Adrenal gland (tissue), 12 donors: ENCODE measurements around the gene CYP2J2. TPM values are rescaled to one million over a fixed set of nuclear protein-coding genes. Genes with fewer than 3 reads are reported as not detected.
"Not testable (repeated sequence)": the region's sequence is repeated elsewhere in the genome, so short reads cannot be mapped to it uniquely, and the experiment has no call there.

Experiments
- DNase-seq, 7 donors: peaks; one replicate each; pipeline ENCODE4 v3.0.0-alpha.2; 2019 to 2020
- H3K27ac ChIP-seq, 5 donors: fragments of 200-600 bp; sonication (generic) in 4 of 5; 1 replicate in 3 of 5; 2 replicates in 2 of 5; pipeline versions ENCODE4 v1.5.1 to v1.8.0; 2016 to 2020; ENCODE audit warnings: mild to moderate bottlenecking in 1 of 5
- H3K27me3 ChIP-seq: fragments of 200-600 bp; 2 replicates; pipeline ENCODE4 v1.8.0; 2021
- H3K36me3 ChIP-seq, 2 donors: fragments of 200-600 bp; replicated peaks in 1 of 2; 1 replicate in 1 of 2; 2 replicates in 1 of 2; pipeline versions ENCODE4 v1.5.1 to v1.8.0; 2018 to 2022
- H3K4me1 ChIP-seq, 2 donors: fragments of 200-600 bp; replicated peaks in 1 of 2; 1 replicate in 1 of 2; 2 replicates in 1 of 2; pipeline versions ENCODE4 v1.5.1 to v1.8.0; 2018 to 2021
- H3K4me3 ChIP-seq, 4 donors: fragments of 200-600 bp; sonication (generic) in 3 of 4; one replicate each; pipeline ENCODE4 v1.5.1; 2016 to 2018
- H3K9me3 ChIP-seq, 3 donors: fragments of 200-600 bp; sonication (generic) in 1 of 3; replicated peaks in 1 of 3; 1 replicate in 2 of 3; 2 replicates in 1 of 3; pipeline versions ENCODE4 v1.5.1 to v1.8.0; 2016 to 2021
- POLR2A ChIP-seq, 2 donors: fragments of 450-650 bp; IDR thresholded peaks; one replicate each; pipeline ENCODE4 v1.6.1; 2017; ENCODE audit warnings: antibody characterized with exemption in 2 of 2, mild to moderate bottlenecking in 2 of 2, moderate library complexity in 1 of 2
- WGBS, 4 donors: extraction: QIAGEN DNeasy Blood & Tissue Kit in 2 of 4; methylation state at CpG; one replicate each; pipeline versions ENCODE4 v1.1.5 to v1.1.7; 2013 to 2017; 5-methylcytosine and 5-hydroxymethylcytosine counted together
- intact Hi-C, 2 donors: fragments of 100-400 bp; cut with DNase I; formaldehyde crosslinking; loops; one replicate each; pipeline versions ENCODE4 v1.14.1 to v1.15.0; 2022 to 2023
- polyA plus RNA-seq, 3 donors: library from polyadenylated mRNA; stranded (reverse); fragments of 200-250 nt in 2 of 3; fragments of 350-450 nt in 1 of 3; fragmentation: Illumina TruSeq in 1 of 3; extraction: RNeasy Lipid Tissue Mini Kit (QIAGEN cat#74804) in 1 of 3; gene quantifications; one replicate each; pipeline ENCODE4 v1.2.3, GENCODE V29; 2013 to 2014
- total RNA-seq, 9 donors: library from RNA; depleted of rRNA in 4 of 9; stranded (reverse); fragments of >200 nt in 4 of 9; fragments of 120-200 nt in 1 of 9; fragmentation: NEBNext Ultra II Directional in 1 of 9; extraction: Animal tissue kit (Norgen Biotek cat#: 25700) in 1 of 9; gene quantifications; one replicate each; pipeline versions ENCODE4 v1.1.0 to v1.2.4, GENCODE V29; 2013 to 2023
- TF ChIP-seq, protein P1 (sequence below), 6 experiments: fragments of 450-650 bp in 4 of 6; fragments of 200-600 bp in 2 of 6; sonication (generic) in 1 of 6; IDR thresholded peaks; 1 replicate in 5 of 6; 2 replicates in 1 of 6; pipeline versions ENCODE4 v1.5.1 to v1.8.0; 2016 to 2021; ENCODE audit warnings: antibody characterized with exemption in 6 of 6, mild to moderate bottlenecking in 2 of 6, moderate library complexity in 1 of 6
- donor health status: healthy with polysubstance abuse.
- donor health status: Bipolar disorder and iron deficiency.
- donor health status: DM: yes; HTN: yes; CAD: no.
- donor health status: DM: no; HTN: no; CAD: no.
- donor health status: DM: no; HTN: no; CAD: no.
- donor health status: DM: yes; HTN: yes; CAD: no.

The CYP2J2 gene
- total and polyA plus RNA-seq, 12 donors: 0.14 to 1.0 (median 0.44) TPM; not detected in 1

DNA sequence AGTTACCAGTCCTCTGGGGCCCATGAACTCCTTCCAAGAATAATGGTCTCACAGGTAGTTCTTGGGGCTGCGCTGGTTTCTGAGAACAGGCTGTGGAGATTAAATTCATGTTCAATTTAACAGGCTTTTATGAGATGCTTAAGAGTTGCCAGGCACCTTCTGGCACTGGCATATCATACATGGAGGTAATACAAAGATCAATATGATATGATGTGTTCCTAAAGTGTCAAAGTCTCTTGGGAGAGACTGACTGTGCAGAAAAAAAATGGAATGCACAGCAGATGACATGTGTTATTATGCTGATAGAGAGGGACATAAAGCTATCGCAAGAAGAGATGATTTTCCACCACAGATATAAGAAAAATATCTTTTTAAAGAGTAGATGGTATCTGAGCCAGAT lies 6.8 kb downstream of the CYP2J2 start:
- no peaks in the 10 kb centered on the region for H3K4me1 ChIP-seq
- H3K27me3 ChIP-seq: peaks cover 9% of the 10 kb centered on the region
- TF ChIP-seq, protein P1, sequence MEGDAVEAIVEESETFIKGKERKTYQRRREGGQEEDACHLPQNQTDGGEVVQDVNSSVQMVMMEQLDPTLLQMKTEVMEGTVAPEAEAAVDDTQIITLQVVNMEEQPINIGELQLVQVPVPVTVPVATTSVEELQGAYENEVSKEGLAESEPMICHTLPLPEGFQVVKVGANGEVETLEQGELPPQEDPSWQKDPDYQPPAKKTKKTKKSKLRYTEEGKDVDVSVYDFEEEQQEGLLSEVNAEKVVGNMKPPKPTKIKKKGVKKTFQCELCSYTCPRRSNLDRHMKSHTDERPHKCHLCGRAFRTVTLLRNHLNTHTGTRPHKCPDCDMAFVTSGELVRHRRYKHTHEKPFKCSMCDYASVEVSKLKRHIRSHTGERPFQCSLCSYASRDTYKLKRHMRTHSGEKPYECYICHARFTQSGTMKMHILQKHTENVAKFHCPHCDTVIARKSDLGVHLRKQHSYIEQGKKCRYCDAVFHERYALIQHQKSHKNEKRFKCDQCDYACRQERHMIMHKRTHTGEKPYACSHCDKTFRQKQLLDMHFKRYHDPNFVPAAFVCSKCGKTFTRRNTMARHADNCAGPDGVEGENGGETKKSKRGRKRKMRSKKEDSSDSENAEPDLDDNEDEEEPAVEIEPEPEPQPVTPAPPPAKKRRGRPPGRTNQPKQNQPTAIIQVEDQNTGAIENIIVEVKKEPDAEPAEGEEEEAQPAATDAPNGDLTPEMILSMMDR (IDR thresholded peaks at IDR 0.05): no peak
- TF ChIP-seq POLR2A (IDR thresholded peaks at IDR 0.05): no peak
- no peak for DNase-seq
- 80 to 86% (median 85%) methylated on average over 2 of the region's 2 CpGs for WGBS, 4 donors
- H3K9me3 ChIP-seq: peaks cover 0 to 7% (median 0%) of the 10 kb centered on the region in 3 donors
- H3K36me3 ChIP-seq: no peaks in the 10 kb centered on the region
- intact Hi-C loops: no loop called here
- no peak overlapping the region for H3K27ac ChIP-seq
- H3K4me3 ChIP-seq: no peak overlapping the region

DNA sequence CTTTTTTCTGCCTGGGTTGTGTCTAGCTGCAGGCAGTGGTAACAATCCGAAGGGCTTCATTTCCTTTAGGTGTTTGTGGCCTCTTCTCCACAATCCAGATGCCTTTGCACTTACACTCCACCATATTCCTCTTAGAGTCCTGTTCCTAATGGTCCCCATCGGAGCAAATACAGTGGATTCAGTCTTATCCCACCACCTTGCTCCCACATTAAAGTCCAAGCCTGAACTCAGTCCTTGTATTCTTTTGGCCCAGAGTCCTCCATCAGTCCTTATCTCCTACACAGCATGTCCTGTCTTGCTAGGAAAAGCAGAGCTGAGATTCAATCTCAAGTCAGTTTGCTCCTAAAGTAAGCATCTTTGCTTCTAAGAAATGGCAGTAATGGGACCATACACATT lies 8.8 kb downstream of the CYP2J2 start:
- Histone ChIP-seq H3K27me3 (peaks cover 9% of the 10 kb centered on the region), H3K36me3 (no peaks in the 10 kb centered on the region), H3K4me1 (no peaks in the 10 kb centered on the region), H3K9me3 (no peaks in the 10 kb centered on the region), H3K27ac (no peak overlapping the region), H3K4me3 (no peak overlapping the region)
- TF ChIP-seq, protein P1 (IDR thresholded peaks at IDR 0.05): no peak
- TF ChIP-seq POLR2A (IDR thresholded peaks at IDR 0.05): no peak
- WGBS, 4 donors: 77 to 97% (median 92%) methylated on average over 2 of the region's 2 CpGs
- intact Hi-C loops: no loop called here
- no peak for DNase-seq

DNA sequence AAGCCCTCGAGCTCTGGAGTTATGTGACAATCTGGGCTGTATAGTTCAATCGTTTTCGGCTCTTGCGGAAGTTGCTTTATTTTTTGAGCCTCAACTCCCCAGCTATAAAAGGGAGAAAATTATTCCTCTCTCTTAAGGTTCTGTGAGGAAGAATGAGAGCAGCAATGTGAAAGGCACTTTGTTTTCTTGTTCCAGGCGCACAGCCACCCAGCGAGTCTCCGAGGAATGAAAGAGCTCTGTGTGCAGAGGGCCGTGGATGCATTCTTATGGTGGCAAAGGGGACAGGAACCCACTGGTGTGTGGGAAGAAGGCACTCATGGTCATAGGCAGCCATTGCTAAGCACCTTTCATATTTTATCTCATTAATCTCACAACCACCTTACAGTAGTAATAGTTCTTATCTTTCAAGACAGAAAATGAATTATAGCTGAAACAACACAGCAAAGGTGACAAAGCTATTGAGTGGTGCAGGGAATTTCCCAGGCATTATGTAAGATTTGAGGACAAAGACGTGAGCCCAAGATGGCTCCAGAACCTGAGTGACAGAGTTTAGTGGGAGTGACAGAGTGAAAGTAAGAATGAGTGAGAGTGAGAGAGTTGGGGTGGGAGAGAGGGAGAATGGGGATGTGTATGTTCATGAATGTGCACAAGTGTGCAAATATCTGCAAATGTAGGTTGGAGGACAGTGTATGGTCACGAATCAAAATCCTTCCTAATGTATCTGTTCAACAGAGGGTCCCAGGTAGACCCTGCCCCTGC lies 9.4 kb downstream of the CYP2J2 start:
- no peak overlapping the region for H3K27ac ChIP-seq
- TF ChIP-seq POLR2A (IDR thresholded peaks at IDR 0.05): no peak
- TF ChIP-seq, protein P1 (IDR thresholded peaks at IDR 0.05): no peak
- H3K4me1 ChIP-seq: no peaks in the 10 kb centered on the region
- H3K9me3 ChIP-seq: no peaks in the 10 kb centered on the region
- no peaks in the 10 kb centered on the region for H3K36me3 ChIP-seq
- no peak overlapping the region for H3K4me3 ChIP-seq
- no peak for DNase-seq
- intact Hi-C loops: no loop called here
- WGBS, 4 donors: 82 to 89% (median 87%) methylated on average over 9 to 10 of the region's 10 CpGs
- peaks cover 9% of the 10 kb centered on the region for H3K27me3 ChIP-seq

DNA sequence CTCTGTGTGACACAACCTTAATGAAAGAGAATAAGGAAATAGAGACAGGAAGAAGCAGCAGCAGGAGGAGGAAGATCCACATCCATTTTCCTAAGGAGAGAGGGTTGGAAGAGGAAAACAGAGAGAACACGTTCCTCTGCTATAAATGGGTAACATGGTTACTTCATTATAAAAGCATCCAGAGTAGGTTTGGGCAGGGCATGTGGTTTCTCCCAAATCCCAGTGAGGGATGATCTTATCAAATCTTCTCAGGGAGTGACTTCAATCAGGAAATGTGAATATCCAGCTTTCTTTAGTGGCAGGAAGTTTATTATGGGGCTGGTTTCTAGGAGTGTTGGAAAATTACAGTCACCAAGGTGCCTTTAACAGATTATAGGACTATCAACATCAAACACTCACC lies 11.1 kb downstream of the CYP2J2 start:
- H3K36me3 ChIP-seq: no peaks in the 10 kb centered on the region
- no peaks in the 10 kb centered on the region for H3K4me1 ChIP-seq
- TF ChIP-seq, protein P1 (IDR thresholded peaks at IDR 0.05): no peak
- TF ChIP-seq POLR2A (IDR thresholded peaks at IDR 0.05): no peak
- H3K4me3 ChIP-seq: no peak overlapping the region
- 69 to 80% (median 74%) methylated on average over 1 of the region's 1 CpG for WGBS, 4 donors
- intact Hi-C loops: no loop called here
- no peak overlapping the region for H3K27ac ChIP-seq
- no peaks in the 10 kb centered on the region for H3K9me3 ChIP-seq
- no peak for DNase-seq
- peaks cover 6% of the 10 kb centered on the region for H3K27me3 ChIP-seq

DNA sequence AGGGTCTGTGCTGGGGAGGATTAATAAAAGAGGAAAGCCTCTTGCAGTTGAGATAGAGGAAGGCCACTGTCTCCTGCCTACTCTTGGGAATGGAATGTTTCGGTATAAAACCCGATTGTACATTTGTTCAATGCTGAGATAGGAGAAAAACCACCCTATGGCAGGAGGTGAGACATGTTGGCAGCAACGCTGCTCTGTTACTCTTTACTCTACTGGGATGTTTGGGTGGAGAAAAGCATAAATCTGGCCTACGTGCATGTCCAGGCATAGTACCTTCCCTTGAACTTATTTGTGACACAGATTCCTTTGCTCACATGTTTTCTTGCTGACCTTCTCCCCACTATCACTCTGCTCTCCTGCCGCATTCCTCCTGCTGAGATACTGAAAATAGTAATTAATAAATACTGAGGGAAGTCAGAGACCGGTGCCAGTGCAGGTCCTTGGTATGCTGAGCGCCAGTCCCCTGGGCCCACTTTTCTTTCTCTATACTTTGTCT lies 11.7 kb downstream of the CYP2J2 start:
- H3K9me3 ChIP-seq, intact Hi-C loops, H3K4me1 ChIP-seq, H3K27ac ChIP-seq, H3K36me3 ChIP-seq, H3K4me3 ChIP-seq, H3K27me3 ChIP-seq: not testable (repeated sequence)
- peak in 4 of 7 donors; percentile 10 to 32 (median 22) for DNase-seq
- WGBS, 4 donors: 60 to 64% (median 62%) methylated on average over 7 of the region's 7 CpGs
